ENCODE data around the gene FHOD1. TPM values are rescaled to one million over a fixed set of nuclear protein-coding genes. Genes with fewer than 3 reads are reported as not detected.
A peak's percentile ranks its signal among the peaks of the same experiment; 100 is the strongest.

The FHOD1 gene
- total and polyA plus RNA-seq, 2 of the 13 experiments (the other 11 are each of a cell fraction or from before 2014, with no cell fraction given): 20.0 to 20.8 TPM

- TF ChIP-seq, protein P1, sequence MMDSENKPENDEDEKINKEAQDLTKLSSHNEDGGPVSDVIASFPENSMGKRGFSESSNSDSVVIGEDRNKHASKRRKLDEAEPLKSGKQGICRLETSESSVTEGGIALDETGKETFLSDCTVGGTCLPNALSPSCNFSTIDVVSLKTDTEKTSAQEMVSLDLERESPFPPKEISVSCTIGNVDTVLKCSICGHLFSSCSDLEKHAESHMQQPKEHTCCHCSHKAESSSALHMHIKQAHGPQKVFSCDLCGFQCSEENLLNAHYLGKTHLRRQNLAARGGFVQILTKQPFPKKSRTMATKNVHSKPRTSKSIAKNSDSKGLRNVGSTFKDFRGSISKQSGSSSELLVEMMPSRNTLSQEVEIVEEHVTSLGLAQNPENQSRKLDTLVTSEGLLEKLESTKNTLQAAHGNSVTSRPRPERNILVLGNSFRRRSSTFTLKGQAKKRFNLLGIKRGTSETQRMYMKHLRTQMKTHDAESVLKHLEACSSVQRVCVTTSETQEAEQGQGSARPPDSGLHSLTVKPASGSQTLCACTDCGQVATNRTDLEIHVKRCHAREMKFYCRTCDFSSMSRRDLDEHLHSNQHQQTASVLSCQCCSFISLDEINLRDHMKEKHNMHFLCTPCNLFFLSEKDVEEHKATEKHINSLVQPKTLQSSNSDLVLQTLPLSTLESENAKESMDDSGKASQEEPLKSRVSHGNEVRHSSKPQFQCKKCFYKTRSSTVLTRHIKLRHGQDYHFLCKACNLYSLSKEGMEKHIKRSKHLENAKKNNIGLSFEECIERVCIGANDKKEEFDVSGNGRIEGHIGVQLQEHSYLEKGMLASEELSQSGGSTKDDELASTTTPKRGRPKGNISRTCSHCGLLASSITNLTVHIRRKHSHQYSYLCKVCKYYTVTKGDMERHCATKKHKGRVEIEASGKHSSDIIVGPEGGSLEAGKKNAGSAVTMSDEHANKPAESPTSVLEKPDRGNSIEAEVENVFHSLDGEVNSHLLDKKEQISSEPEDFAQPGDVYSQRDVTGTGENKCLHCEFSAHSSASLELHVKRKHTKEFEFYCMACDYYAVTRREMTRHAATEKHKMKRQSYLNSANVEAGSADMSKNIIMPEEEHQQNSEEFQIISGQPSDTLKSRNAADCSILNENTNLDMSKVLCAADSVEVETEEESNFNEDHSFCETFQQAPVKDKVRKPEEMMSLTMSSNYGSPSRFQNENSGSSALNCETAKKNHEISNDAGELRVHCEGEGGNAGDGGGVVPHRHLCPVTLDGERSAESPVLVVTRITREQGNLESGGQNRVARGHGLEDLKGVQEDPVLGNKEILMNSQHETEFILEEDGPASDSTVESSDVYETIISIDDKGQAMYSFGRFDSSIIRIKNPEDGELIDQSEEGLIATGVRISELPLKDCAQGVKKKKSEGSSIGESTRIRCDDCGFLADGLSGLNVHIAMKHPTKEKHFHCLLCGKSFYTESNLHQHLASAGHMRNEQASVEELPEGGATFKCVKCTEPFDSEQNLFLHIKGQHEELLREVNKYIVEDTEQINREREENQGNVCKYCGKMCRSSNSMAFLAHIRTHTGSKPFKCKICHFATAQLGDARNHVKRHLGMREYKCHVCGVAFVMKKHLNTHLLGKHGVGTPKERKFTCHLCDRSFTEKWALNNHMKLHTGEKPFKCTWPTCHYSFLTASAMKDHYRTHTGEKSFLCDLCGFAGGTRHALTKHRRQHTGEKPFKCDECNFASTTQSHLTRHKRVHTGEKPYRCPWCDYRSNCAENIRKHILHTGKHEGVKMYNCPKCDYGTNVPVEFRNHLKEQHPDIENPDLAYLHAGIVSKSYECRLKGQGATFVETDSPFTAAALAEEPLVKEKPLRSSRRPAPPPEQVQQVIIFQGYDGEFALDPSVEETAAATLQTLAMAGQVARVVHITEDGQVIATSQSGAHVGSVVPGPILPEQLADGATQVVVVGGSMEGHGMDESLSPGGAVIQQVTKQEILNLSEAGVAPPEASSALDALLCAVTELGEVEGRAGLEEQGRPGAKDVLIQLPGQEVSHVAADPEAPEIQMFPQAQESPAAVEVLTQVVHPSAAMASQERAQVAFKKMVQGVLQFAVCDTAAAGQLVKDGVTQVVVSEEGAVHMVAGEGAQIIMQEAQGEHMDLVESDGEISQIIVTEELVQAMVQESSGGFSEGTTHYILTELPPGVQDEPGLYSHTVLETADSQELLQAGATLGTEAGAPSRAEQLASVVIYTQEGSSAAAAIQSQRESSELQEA (CRISPR knock-in tag; IDR thresholded peaks at IDR 0.05; ENCODE audit: not compliant biosample characterization): no peak
- no peak for TF ChIP-seq YEATS2 (CRISPR knock-in tag; IDR thresholded peaks at IDR 0.05; ENCODE audit: borderline replicate concordance)
- TF ChIP-seq PRDM15 (CRISPR knock-in tag; IDR thresholded peaks at IDR 0.05): no peak
- TF ChIP-seq NFE2L1 (CRISPR knock-in tag; IDR thresholded peaks at IDR 0.05; ENCODE audit: borderline replicate concordance): 0 out of 2 replicates have a peak, but pooled peaks have one; percentile 18
- TF ChIP-seq KMT2A (CRISPR knock-in tag; IDR thresholded peaks at IDR 0.05): no peak
- TF ChIP-seq, protein P2, sequence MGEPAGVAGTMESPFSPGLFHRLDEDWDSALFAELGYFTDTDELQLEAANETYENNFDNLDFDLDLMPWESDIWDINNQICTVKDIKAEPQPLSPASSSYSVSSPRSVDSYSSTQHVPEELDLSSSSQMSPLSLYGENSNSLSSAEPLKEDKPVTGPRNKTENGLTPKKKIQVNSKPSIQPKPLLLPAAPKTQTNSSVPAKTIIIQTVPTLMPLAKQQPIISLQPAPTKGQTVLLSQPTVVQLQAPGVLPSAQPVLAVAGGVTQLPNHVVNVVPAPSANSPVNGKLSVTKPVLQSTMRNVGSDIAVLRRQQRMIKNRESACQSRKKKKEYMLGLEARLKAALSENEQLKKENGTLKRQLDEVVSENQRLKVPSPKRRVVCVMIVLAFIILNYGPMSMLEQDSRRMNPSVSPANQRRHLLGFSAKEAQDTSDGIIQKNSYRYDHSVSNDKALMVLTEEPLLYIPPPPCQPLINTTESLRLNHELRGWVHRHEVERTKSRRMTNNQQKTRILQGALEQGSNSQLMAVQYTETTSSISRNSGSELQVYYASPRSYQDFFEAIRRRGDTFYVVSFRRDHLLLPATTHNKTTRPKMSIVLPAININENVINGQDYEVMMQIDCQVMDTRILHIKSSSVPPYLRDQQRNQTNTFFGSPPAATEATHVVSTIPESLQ (CRISPR knock-in tag; conservative IDR thresholded peaks at IDR 0.05): no peak
- no peak for TF ChIP-seq ATRX (CRISPR knock-in tag; IDR thresholded peaks at IDR 0.05; ENCODE audit: borderline replicate concordance)
- TF ChIP-seq PAF1 (CRISPR knock-in tag; IDR thresholded peaks at IDR 0.05): no peak
- no peak for TF ChIP-seq SNRNP70 (IDR thresholded peaks at IDR 0.05; ENCODE audit: low read depth, low read length)
- no peak for TF ChIP-seq WIZ (CRISPR knock-in tag; IDR thresholded peaks at IDR 0.05)
- TF ChIP-seq, protein P3, sequence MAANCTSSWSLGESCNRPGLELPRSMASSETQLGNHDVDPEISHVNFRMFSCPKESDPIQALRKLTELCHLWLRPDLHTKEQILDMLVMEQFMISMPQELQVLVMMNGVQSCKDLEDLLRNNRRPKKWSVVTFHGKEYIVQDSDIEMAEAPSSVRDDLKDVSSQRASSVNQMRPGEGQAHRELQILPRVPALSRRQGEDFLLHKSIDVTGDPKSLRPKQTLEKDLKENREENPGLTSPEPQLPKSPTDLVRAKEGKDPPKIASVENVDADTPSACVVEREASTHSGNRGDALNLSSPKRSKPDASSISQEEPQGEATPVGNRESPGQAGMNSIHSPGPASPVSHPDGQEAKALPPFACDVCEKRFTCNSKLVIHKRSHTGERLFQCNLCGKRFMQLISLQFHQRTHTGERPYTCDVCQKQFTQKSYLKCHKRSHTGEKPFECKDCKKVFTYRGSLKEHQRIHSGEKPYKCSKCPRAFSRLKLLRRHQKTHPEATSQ (CRISPR knock-in tag; IDR thresholded peaks at IDR 0.05; ENCODE audit: borderline replicate concordance): no peak
Observed at GRCh38 chr16:67210069-67210937, 37.0 kb downstream of the FHOD1 start (continued).
